ENCODE measurements around the gene ANGPTL8. TPM values are rescaled to one million over a fixed set of nuclear protein-coding genes. Genes with fewer than 3 reads are reported as not detected.

ANGPTL8 gene
- total and polyA plus RNA-seq, 2 of the 13 experiments (the other 11 are each of a cell fraction or from before 2014, with no cell fraction given) = 27.3 to 243 TPM

- TF ChIP-seq ZNF101 (CRISPR knock-in tag; IDR thresholded peaks at IDR 0.05; ENCODE audit: borderline replicate concordance, low read depth) (no peak), ZNF687 (CRISPR knock-in tag; IDR thresholded peaks at IDR 0.05) (peak; percentile 34; the same call in 1 of the 2 replicates)
These were observed 36.0 kb upstream of the ANGPTL8 start (continued) for GRCh38 chr19:11203194-11204075.

- in situ Hi-C loops (cut with HindIII; ENCODE audit: extremely low pct_ligation_motif_present, low pct_unique_long_range_greater_than_20kb) = loop anchor here (5.0 kb wide), 1 partner anchor 67 kb away; no protein-coding TSS in a partner anchor
These were observed 35.3 kb upstream of the ANGPTL8 start for GRCh38 chr19:11204076-11204602.

More at GRCh38 chr19:11204076-11204602, 35.3 kb upstream of the ANGPTL8 start:
- Histone ChIP-seq H3K4me2 (ENCODE audit: low read depth, low read length) (no peak overlapping the region), H4K20me1 (ENCODE audit: insufficient read depth, low read length) (no peaks in the 10 kb centered on the region), H3K4me3 (replicated peaks in 1 of 3; ENCODE audit: insufficient read depth in 1 of 3, low read depth in 2 of 3, low read length in 3 of 3) (no peak overlapping the region), H2AFZ (ENCODE audit: low read length) (no peak overlapping the region), H3K9me3 (ENCODE audit: low read length) (no peaks in the 10 kb centered on the region), H3K36me3 (replicated peaks in 1 of 2; ENCODE audit: control insufficient read depth in 1 of 2, insufficient read depth in 2 of 2, low read length in 2 of 2) (peaks cover 3 to 13% of the 10 kb centered on the region in 2 experiments; a peak in 3 of 5 replicates), H3K27ac (ENCODE audit: extremely low read length, insufficient read depth, low read length) (no peak overlapping the region), H3K27me3 (ENCODE audit: control insufficient read depth in 1 of 2, insufficient read depth in 2 of 2, low read length in 2 of 2) (no peaks in the 10 kb centered on the region), H3K4me1 (ENCODE audit: insufficient read depth, low read length) (no peaks in the 10 kb centered on the region), H3K9ac (ENCODE audit: insufficient read depth, low read depth, low read length) (no peak overlapping the region), H3K79me2 (ENCODE audit: insufficient read depth, low read length) (no peaks in the 10 kb centered on the region)
- CTCF ChIA-PET (ENCODE audit: low intra/inter-chr PET ratio, low total read pairs) = interaction anchor here (0.7 to 3.5 kb wide), 5 partner anchors 66 to 168 kb away, joined by 3 to 53 read pairs (median 4); no protein-coding TSS in a partner anchor
- POLR2A ChIA-PET = interaction anchor here (1.3 kb wide), 1 partner anchor 66 kb away, joined by 3 read pairs; no protein-coding TSS in a partner anchor
- no peak for FAIRE-seq
- intact Hi-C loops (cut with micrococcal nuclease; ENCODE audit: unreplicated experiment) = loop anchor here (1.0 kb wide), 1 partner anchor 66 kb away; no protein-coding TSS in a partner anchor
- WGBS (ENCODE audit: low lambda C conversion rate) = 95% methylated on average over 8 of the region's 9 CpGs
- TF ChIP-seq HNRNPK (IDR thresholded peaks at IDR 0.05; ENCODE audit: low read depth, low read length, poor library complexity, severe bottlenecking) = peak; percentile 6
- 0 out of 2 replicates have a peak, but pooled peaks have one; percentile 6 for TF ChIP-seq UBTF (CRISPR knock-in tag; IDR thresholded peaks at IDR 0.05)
- TF ChIP-seq RXRB (CRISPR knock-in tag; IDR thresholded peaks at IDR 0.05; ENCODE audit: borderline replicate concordance) = 0 out of 2 replicates have a peak, but pooled peaks have one; percentile 12
- no peak for TF ChIP-seq MED1 (CRISPR knock-in tag; IDR thresholded peaks at IDR 0.05)
- no peak for TF ChIP-seq ZFP37 (CRISPR knock-in tag; IDR thresholded peaks at IDR 0.05; ENCODE audit: borderline replicate concordance)
- peak; percentile 58 for TF ChIP-seq ZFP36 (IDR thresholded peaks at IDR 0.05; ENCODE audit: borderline replicate concordance, low read depth, low read length, partially characterized antibody)
- TF ChIP-seq TOPORS (CRISPR knock-in tag; IDR thresholded peaks at IDR 0.05) = no peak
- TF ChIP-seq PCBP1 (IDR thresholded peaks at IDR 0.05; ENCODE audit: borderline replicate concordance, low read depth, low read length) = 0 out of 2 replicates have a peak, but pooled peaks have one; percentile 14
- no peak for TF ChIP-seq HNF4A (CRISPR knock-in tag; IDR thresholded peaks at IDR 0.05)
- no peak for TF ChIP-seq ZNF235 (CRISPR knock-in tag; IDR thresholded peaks at IDR 0.05; ENCODE audit: borderline replicate concordance)
- TF ChIP-seq ZNF263 (CRISPR knock-in tag; IDR thresholded peaks at IDR 0.05) = 0 out of 2 replicates have a peak, but pooled peaks have one; percentile 21
- ATAC-seq = no peak
- no TSS peak for BruUV-seq (replicated peaks)
- DNase-seq (ENCODE audit: low spot score) = no peak

Data from HepG2 (cell line).